DOHH2 (cell line): ENCODE data around the gene SENP5.

Source experiments
- H3F3A ChIP-seq: fragments of 200-600 bp; sonication (generic), shearing (Covaris generic); 2 replicates; pipeline ENCODE4 v1.6.0; 2016; ENCODE audit warnings: antibody characterized with exemption, mild to moderate bottlenecking; ENCODE audit not compliant: control insufficient read depth, insufficient read depth
- H3K27ac ChIP-seq: fragments of 200-600 bp; sonication (generic); 2 replicates; pipeline ENCODE4 v1.5.1; 2014; ENCODE audit warnings: low read depth, mild to moderate bottlenecking, low read length, moderate library complexity
- H3K27me3 ChIP-seq: fragments of 200-600 bp; sonication (generic); 2 replicates; pipeline ENCODE4 v1.6.1; 2014; ENCODE audit warnings: mild to moderate bottlenecking, low read length, mixed read lengths; ENCODE audit not compliant: control insufficient read depth
- H3K36me3 ChIP-seq: fragments of 200-600 bp; sonication (generic); 2 replicates; pipeline ENCODE4 v1.6.1; 2014; ENCODE audit warnings: mild to moderate bottlenecking, low read length, moderate library complexity, mixed read lengths; ENCODE audit not compliant: control insufficient read depth
- H3K4me1 ChIP-seq: fragments of 200-600 bp; sonication (generic); 2 replicates; pipeline ENCODE4 v1.6.1; 2014; ENCODE audit warnings: mild to moderate bottlenecking, low read length, mixed read lengths; ENCODE audit not compliant: control insufficient read depth
- H3K4me2 ChIP-seq: fragments of 200-600 bp; sonication (generic); 2 replicates; pipeline ENCODE4 v1.6.0; 2014; ENCODE audit warnings: mild to moderate bottlenecking, low read length, moderate library complexity
- H3K4me3 ChIP-seq: fragments of 200-600 bp; sonication (generic); 2 replicates; pipeline ENCODE4 v1.5.1; 2014; ENCODE audit warnings: mild to moderate bottlenecking, low read length, mixed read lengths
- H3K79me2 ChIP-seq: fragments of 200-600 bp; sonication (generic); 2 replicates; pipeline ENCODE4 v1.6.1; 2014; ENCODE audit warnings: mild to moderate bottlenecking, low read length, mixed read lengths; ENCODE audit not compliant: control insufficient read depth
- H3K9me2 ChIP-seq: fragments of 200-600 bp; sonication (generic); replicated peaks from 2 replicates; pipeline ENCODE4 v1.6.1; 2014; ENCODE audit warnings: mild to moderate bottlenecking, low read length, mixed read lengths; ENCODE audit not compliant: control insufficient read depth
- H3K9me3 ChIP-seq: fragments of 200-600 bp; sonication (generic); 2 replicates; pipeline ENCODE4 v1.6.1; 2014; ENCODE audit warnings: antibody characterized with exemption, low read length, mixed read lengths; ENCODE audit not compliant: control insufficient read depth, insufficient read depth
- H4K20me1 ChIP-seq: fragments of 200-600 bp; sonication (generic); 2 replicates; pipeline ENCODE4 v1.6.0; 2014; ENCODE audit warnings: low read depth, mild to moderate bottlenecking, antibody characterized with exemption, low read length, moderate library complexity; ENCODE audit not compliant: control insufficient read depth, insufficient read depth
- CTCF ChIP-seq: fragments of 200-600 bp; sonication (generic); IDR thresholded peaks from one replicate; pipeline ENCODE4 v1.5.1; 2014; ENCODE audit warnings: antibody characterized with exemption, mild to moderate bottlenecking, low read depth, low read length; ENCODE audit not compliant: poor library complexity, severe bottlenecking
- EZH2phosphoT487 ChIP-seq: fragments of 200-600 bp; sonication (generic); IDR thresholded peaks from 2 replicates; pipeline ENCODE4 v1.6.1; 2017; ENCODE audit warnings: borderline replicate concordance, mild to moderate bottlenecking, antibody characterized with exemption, low read length, moderate library complexity, mixed read lengths

Gene SENP5

DNA sequence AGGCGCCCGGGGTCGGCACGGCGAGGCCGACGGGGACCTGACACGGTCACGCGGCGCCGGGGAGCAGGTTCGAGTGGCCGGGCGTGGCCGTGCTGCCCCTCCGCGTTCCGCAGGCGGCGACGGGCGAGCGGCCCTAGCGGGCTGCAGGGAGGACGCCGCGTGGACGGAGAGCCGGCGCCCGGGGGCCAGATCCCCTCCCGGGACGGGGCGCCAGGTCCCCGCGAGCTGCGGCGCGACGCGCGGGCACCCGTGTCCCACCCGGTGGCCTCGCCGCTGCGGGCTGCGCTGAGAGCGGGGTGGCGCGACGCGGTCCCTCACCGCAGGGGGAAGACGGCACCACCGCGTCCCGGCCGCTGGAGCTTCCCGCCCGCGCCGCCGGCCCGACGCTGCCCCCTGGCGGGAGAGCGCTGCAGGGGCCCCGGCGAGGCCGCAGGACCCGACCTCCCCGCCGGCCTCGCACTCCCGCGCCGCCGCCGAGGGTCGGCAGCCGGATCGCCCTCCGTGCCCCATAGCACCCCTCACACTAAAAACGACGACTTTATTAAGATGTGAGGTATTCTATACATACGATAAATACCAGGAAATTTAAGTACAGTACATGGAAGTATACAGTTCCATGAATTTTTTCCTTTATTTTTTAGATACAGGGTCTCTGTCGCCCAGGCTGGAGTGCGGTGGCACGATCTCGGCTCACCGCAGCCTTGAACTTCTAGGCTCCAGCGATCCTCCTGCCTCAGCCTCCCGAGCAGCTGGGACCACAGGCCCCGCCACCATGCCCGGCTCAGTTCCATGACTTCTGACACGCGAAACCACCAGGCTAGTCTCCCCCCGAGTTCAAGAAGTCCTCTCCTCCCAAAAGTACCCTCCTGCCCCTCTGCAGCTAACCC, 102.2 kb downstream of the SENP5 start:
- no peaks in the 10 kb centered on the region for H4K20me1 ChIP-seq
- no peak overlapping the region for H3K27ac ChIP-seq
- peaks cover 23% of the 10 kb centered on the region for H3K27me3 ChIP-seq

GRCh38 chr3:196970547-196971093, 102.9 kb downstream of the SENP5 start:
- no peaks in the 10 kb centered on the region for H3K9me3 ChIP-seq
- H3K9me2 ChIP-seq, result no peaks in the 10 kb centered on the region
- no peaks in the 10 kb centered on the region for H3K36me3 ChIP-seq
- H3K4me1 ChIP-seq, result peaks cover 9% of the 10 kb centered on the region
- H3K27ac ChIP-seq, result no peak overlapping the region
- H3K4me3 ChIP-seq, result no peak overlapping the region
- H4K20me1 ChIP-seq, result no peaks in the 10 kb centered on the region
- no peaks in the 10 kb centered on the region for H3K79me2 ChIP-seq
- H3K27me3 ChIP-seq, result peaks cover 23% of the 10 kb centered on the region
- no peak overlapping the region for H3K4me2 ChIP-seq
- TF ChIP-seq CTCF (no peak), EZH2phosphoT487 (no peak)
- H3F3A ChIP-seq, result no peaks in the 10 kb centered on the region

More for the DNA sequence above, 102.2 kb downstream of the SENP5 start:
- Histone ChIP-seq H3K9me3 (no peaks in the 10 kb centered on the region), H3F3A (no peaks in the 10 kb centered on the region), H3K36me3 (no peaks in the 10 kb centered on the region), H3K9me2 (no peaks in the 10 kb centered on the region), H3K4me2 (peak overlapping the region; percentile 99), H3K4me1 (peaks cover 9% of the 10 kb centered on the region), H3K4me3 (peak overlapping the region; percentile 97), H3K79me2 (no peaks in the 10 kb centered on the region)
- 0 out of 2 replicates have a peak, but pooled peaks have one; percentile 28 for TF ChIP-seq EZH2phosphoT487
- TF ChIP-seq CTCF, result peak; percentile 58

GRCh38 chr3:196971094-196971698, 103.5 kb downstream of the SENP5 start:
- TF ChIP-seq EZH2phosphoT487 (no peak), CTCF (no peak)
- no peaks in the 10 kb centered on the region for H4K20me1 ChIP-seq
- H3K4me1 ChIP-seq, result peaks cover 9% of the 10 kb centered on the region
- no peaks in the 10 kb centered on the region for H3K9me2 ChIP-seq
- H3K79me2 ChIP-seq, result no peaks in the 10 kb centered on the region
- no peaks in the 10 kb centered on the region for H3K9me3 ChIP-seq
- H3F3A ChIP-seq, result no peaks in the 10 kb centered on the region
- H3K4me2 ChIP-seq, result no peak overlapping the region
- H3K27me3 ChIP-seq, result peaks cover 23% of the 10 kb centered on the region
- H3K4me3 ChIP-seq, result no peak overlapping the region
- no peak overlapping the region for H3K27ac ChIP-seq
- no peaks in the 10 kb centered on the region for H3K36me3 ChIP-seq
